AG09319 (cell line): ENCODE results near the gene AFG3L2.

ENCODE experiments used
- DNase-seq: peaks from one replicate; pipeline ENCODE4 v3.0.0-alpha.2; 2010; ENCODE audit warnings: low read depth; ENCODE audit errors: extremely low read depth
- CTCF ChIP-seq: IDR thresholded peaks from 2 replicates; pipeline ENCODE4 v1.5.1; 2011; ENCODE audit warnings: low read depth, mild to moderate bottlenecking, inconsistent platforms, low read length, moderate library complexity

AFG3L2 gene

GRCh38 chr18:12290086-12290485, 86.9 kb downstream of the AFG3L2 start:
- no peak for TF ChIP-seq CTCF
- DNase-seq = no peak

- no peak for TF ChIP-seq CTCF
- DNase-seq = no peak
These were observed 88.6 kb downstream of the AFG3L2 start for GRCh38 chr18:12288403-12288755.

DNA sequence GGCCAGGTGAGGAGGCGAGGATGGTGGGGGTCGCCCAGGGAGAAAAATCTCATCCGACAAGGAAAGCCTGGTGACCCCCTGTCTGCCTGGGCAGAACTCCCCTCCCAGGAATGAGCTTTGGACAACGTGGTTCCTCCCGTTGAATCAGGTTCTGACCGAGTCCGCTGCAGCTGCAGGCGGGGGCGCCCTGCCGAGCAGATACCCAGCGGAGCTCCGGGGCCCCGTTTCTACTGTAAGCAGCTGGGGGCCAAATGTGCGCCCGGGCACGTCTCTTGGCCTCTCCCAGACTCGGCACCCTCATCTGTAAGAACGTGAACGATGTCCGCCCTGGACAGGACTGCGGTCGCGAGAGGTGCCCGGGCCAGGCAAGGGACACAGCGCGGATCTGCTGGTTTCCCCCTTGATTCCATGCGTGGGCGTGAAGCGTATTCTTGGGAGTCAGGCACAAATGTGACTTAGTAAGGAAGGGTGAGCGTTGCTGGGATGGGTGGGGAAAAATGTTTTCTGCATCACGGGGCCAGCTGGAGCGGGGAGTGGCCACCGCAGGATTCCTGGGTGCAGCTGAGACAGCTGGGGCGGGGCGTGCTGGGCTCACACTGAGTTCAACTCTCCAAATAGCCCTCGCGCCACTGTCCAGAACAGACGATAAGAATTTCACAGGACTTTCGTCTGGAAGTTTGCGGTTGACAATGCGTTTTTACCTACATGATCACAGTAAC, 89.2 kb downstream of the AFG3L2 start:
- TF ChIP-seq CTCF = peak; percentile 3
- peak; percentile 58 for DNase-seq

DNA sequence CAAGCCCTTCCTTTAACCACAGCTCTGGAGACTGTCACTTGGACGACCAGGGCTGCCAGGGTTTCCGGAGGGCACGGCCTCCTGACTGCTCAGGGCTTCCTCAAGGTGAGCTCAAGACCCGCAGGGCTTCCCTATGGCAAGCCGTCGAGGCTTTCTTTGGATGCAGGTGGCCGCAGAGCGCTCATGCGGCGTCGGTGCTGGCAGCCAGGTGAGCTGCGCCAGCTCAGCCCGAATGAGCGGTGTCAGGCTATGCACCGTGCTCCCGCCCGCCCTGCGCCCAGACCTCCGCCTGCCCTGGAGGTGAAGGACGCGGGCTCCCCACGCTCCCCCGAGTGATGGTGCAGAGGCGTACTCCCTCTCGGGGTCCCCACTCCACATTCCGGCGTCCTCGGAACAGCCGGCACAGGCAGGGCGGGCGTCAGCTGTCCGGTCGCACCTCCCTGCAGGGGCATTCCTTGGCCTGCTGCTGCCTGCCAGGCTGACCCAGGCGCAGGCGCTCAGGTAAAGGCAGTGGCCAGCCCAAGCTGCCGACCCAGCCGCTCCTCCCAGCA, 89.8 kb downstream of the AFG3L2 start:
- DNase-seq = no peak
- TF ChIP-seq CTCF = no peak

DNA sequence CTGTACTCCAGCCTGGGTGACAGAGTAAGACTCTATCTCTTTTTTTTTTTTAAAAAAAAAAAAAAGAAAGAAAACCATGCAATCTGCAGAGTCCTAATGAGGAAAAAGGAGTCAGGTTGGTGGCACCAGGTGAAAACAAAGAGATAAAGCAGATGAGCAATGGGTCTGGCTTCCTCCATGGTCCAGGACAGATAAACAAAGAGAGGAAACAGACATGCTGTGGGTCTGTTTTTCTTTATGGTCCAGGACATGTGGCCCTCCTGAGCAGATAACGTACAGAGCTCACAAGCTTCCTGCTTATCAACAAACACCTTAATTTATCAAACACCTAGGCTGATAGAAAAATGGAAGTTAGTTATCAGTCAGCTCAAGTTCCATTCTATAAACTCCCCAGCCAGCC, 93.4 kb downstream of the AFG3L2 start:
- no peak for TF ChIP-seq CTCF
- DNase-seq = no peak

DNA sequence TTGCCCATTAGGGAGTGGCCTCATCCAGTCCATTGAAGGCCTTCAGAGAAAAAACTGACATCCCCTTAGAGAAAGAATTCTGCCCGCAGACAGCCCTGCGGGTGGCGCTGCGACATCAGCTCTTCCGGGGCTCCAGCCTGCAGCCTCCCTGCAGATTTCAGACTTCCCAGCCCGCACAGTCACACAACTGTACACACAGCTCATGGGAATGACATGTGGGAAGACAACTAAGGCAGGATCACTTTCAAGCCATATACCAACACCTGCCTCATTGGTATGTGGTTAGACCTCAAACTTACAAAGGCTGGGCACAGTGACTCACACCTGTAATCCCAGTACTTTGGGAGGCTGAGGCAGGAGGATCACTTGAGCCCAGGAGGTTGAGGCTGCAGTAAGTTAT, 93.8 kb downstream of the AFG3L2 start:
- no peak for DNase-seq
- TF ChIP-seq CTCF = peak; percentile 17

- peak; percentile 59 for DNase-seq
- no peak for TF ChIP-seq CTCF
These were observed 94.5 kb downstream of the AFG3L2 start for GRCh38 chr18:12282442-12283039.
